Caco-2 (cell line): ENCODE data around the gene NARS2. TPM values are rescaled to one million over a fixed set of nuclear protein-coding genes. Genes with fewer than 3 reads are reported as not detected.
"Not testable (repeated sequence)": the region's sequence is repeated elsewhere in the genome, so short reads cannot be mapped to it uniquely, and the experiment has no call there.

Experiments
- BruUV-seq: library from RNA; stranded (reverse); fragments of 400-500 nt; replicated peaks from 2 replicates; lab custom pipeline; 2021; lab: Mats Ljungman, UMichigan
- CTCF ChIA-PET: fragments of 300-600 bp; sonication (Branson Sonifier 250); formaldehyde crosslinking; loops from one replicate; lab custom pipeline; 2022; ENCODE audit warnings: antibody characterized with exemption; lab: Charles Lee
- POLR2A ChIA-PET: fragments of 300-600 bp; sonication (Branson Sonifier 250); formaldehyde crosslinking; loops from one replicate; lab custom pipeline; 2022; ENCODE audit warnings: antibody characterized with exemption; lab: Charles Lee
- DNase-seq, 2 experiments: peaks; one replicate each; pipeline versions ENCODE4 v3.0.0 to v3.0.0-alpha.2; 2020 to 2022
- H3K27me3 ChIP-seq: replicated peaks from 2 replicates; pipeline ENCODE4 v1.6.0; 2011; ENCODE audit warnings: low read length; ENCODE audit not compliant: control insufficient read depth, insufficient read depth
- H3K36me3 ChIP-seq: 2 replicates; pipeline ENCODE4 v1.5.1; 2011; ENCODE audit warnings: low read length; ENCODE audit not compliant: control insufficient read depth, insufficient read depth
- H3K4me1 ChIP-seq: fragments of 250-450 bp; sonication (Bioruptor Pico); 2 replicates; pipeline ENCODE4 v1.5.1; 2020; ENCODE audit warnings: mild to moderate bottlenecking
- H3K4me3 ChIP-seq: 2 replicates; pipeline ENCODE4 v1.5.1; 2011; ENCODE audit warnings: low read depth, mild to moderate bottlenecking, control low read depth, low read length
- H3K9me3 ChIP-seq: fragments of 250-450 bp; sonication (Bioruptor Pico); 2 replicates; pipeline ENCODE4 v1.5.1; 2020; ENCODE audit warnings: mild to moderate bottlenecking, moderate library complexity
- H3K27ac Mint-ChIP-seq: one replicate; pipeline ENCODE4 v1.8.0; 2022; ENCODE audit warnings: mixed read lengths; ENCODE audit not compliant: unreplicated experiment
- H3K27me3 Mint-ChIP-seq: one replicate; pipeline ENCODE4 v1.8.0; 2022; ENCODE audit warnings: mixed read lengths; ENCODE audit not compliant: insufficient read depth, unreplicated experiment
- H3K36me3 Mint-ChIP-seq: one replicate; pipeline ENCODE4 v1.8.0; 2022; ENCODE audit warnings: mild to moderate bottlenecking, mixed read lengths; ENCODE audit not compliant: insufficient read depth, unreplicated experiment
- H3K4me1 Mint-ChIP-seq: one replicate; pipeline ENCODE4 v1.8.0; 2022; ENCODE audit warnings: low read depth, mixed read lengths; ENCODE audit not compliant: unreplicated experiment
- H3K4me3 Mint-ChIP-seq: one replicate; pipeline ENCODE4 v1.8.0; 2022; ENCODE audit warnings: mild to moderate bottlenecking, moderate library complexity, mixed read lengths; ENCODE audit not compliant: unreplicated experiment
- H3K9me3 Mint-ChIP-seq: one replicate; pipeline ENCODE4 v1.8.0; 2022; ENCODE audit warnings: mixed read lengths; ENCODE audit not compliant: unreplicated experiment
- intact Hi-C: fragments of 100-400 bp; cut with micrococcal nuclease; formaldehyde crosslinking; loops from one replicate; pipeline ENCODE4 v1.10.0; 2022; ENCODE audit not compliant: unreplicated experiment
- total RNA-seq: library from RNA; stranded (reverse); gene quantifications from 2 replicates; pipeline ENCODE4 v1.2.3, GENCODE V29; 2022
- TF ChIP-seq, protein P1 (sequence below), 2 experiments: fragments of 200-600 bp in 1 of 2; IDR thresholded peaks; 1 replicate in 1 of 2; 2 replicates in 1 of 2; pipeline versions ENCODE4 v1.5.1 to v1.8.0; 2011 to 2022; ENCODE audit warnings: antibody characterized with exemption in 1 of 2, control low read depth in 1 of 2, inconsistent platforms in 1 of 2, low read depth in 1 of 2, low read length in 1 of 2, mild to moderate bottlenecking in 1 of 2, moderate library complexity in 1 of 2; ENCODE audit not compliant: insufficient read depth in 1 of 2, severe bottlenecking in 1 of 2, unreplicated experiment in 1 of 2

The NARS2 gene
- total RNA-seq, 1 experiment from 2014 or later: 49.3 TPM

DNA sequence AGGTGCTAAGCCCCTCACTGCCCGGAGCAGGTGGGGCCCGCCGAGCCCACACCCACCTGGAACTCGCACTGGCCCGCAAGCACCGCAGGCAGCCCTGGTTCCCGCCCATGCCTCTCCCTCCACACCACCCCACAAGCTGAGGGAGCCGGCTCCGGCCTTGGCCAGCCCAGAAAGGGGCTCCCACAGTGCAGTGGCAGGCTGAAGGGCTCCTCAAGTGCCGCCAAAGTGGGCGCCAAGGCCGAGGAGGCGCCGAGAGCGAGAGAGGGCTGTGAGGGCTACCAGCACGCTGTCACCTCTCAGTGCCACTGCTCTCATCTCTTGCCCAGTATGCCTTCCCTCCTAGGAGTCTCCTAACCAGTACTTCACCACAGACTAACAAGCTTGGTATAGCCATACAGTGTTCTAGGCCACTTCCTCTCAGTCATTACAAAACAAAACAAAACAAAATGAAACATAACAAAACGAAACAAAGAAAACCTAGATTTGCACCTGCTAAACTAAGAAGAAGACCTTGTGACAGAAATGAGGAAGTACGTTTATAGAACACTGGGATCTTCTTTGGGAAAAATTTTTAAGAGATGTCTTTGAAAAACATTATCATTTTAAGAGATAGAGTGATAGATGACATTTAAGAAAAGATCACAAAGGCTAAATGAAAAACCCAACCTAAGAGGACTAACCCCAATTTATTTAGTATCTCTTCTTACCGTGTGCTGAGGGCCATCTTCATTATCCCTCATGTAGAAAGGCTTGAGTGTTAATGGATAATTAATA lies 109.3 kb downstream of the NARS2 start:
- H3K27ac Mint-ChIP-seq: no peak overlapping the region
- H3K4me1 ChIP-seq: no peaks in the 10 kb centered on the region
- BruUV-seq: no TSS peak
- H3K4me3 ChIP-seq: no peak overlapping the region
- ChIA-PET POLR2A (no interaction called here), CTCF (no interaction called here)
- no peaks in the 10 kb centered on the region for H3K9me3 ChIP-seq
- no peaks in the 10 kb centered on the region for H3K9me3 Mint-ChIP-seq
- intact Hi-C loops: no loop called here
- H3K36me3 ChIP-seq: peaks cover 7% of the 10 kb centered on the region
- DNase-seq: no peak
- no peaks in the 10 kb centered on the region for H3K27me3 ChIP-seq
- H3K4me1 Mint-ChIP-seq: no peaks in the 10 kb centered on the region
- no peaks in the 10 kb centered on the region for H3K27me3 Mint-ChIP-seq
- TF ChIP-seq, protein P1, sequence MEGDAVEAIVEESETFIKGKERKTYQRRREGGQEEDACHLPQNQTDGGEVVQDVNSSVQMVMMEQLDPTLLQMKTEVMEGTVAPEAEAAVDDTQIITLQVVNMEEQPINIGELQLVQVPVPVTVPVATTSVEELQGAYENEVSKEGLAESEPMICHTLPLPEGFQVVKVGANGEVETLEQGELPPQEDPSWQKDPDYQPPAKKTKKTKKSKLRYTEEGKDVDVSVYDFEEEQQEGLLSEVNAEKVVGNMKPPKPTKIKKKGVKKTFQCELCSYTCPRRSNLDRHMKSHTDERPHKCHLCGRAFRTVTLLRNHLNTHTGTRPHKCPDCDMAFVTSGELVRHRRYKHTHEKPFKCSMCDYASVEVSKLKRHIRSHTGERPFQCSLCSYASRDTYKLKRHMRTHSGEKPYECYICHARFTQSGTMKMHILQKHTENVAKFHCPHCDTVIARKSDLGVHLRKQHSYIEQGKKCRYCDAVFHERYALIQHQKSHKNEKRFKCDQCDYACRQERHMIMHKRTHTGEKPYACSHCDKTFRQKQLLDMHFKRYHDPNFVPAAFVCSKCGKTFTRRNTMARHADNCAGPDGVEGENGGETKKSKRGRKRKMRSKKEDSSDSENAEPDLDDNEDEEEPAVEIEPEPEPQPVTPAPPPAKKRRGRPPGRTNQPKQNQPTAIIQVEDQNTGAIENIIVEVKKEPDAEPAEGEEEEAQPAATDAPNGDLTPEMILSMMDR (IDR thresholded peaks at IDR 0.05; ENCODE audit: insufficient read depth in 1 of 2, low read depth in 1 of 2, low read length in 1 of 2, severe bottlenecking in 1 of 2, unreplicated experiment in 1 of 2): no peak
- H3K4me3 Mint-ChIP-seq: no peak overlapping the region
- peaks cover 34% of the 10 kb centered on the region for H3K36me3 Mint-ChIP-seq

DNA sequence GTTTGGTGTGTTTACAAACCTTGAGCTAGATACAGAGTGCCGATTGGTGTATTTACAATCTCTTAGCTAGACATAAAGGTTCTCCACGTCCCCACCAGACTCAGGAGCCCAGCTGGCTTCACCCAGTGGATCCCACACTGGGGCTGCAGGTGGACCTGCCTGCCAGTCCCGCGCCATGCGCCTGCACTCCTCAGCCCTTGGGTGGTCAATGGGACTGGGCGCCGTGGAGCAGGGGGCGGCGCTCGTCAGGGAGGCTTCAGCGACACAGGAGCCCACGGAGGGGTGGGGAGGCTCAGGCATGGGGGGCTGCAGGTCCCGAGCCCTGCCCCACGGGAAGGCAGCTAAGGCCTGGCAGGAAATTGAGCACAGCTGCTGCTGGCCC lies 109.9 kb downstream of the NARS2 start:
- H3K9me3 ChIP-seq, H3K9me3 Mint-ChIP-seq, intact Hi-C loops, H3K36me3 ChIP-seq, H3K4me1 ChIP-seq, H3K27me3 ChIP-seq, DNase-seq, H3K27ac Mint-ChIP-seq, H3K4me1 Mint-ChIP-seq, CTCF ChIA-PET, H3K4me3 Mint-ChIP-seq, H3K4me3 ChIP-seq, BruUV-seq, POLR2A ChIA-PET, H3K27me3 Mint-ChIP-seq: not testable (repeated sequence)
- H3K36me3 Mint-ChIP-seq: peaks cover 38% of the 10 kb centered on the region

DNA sequence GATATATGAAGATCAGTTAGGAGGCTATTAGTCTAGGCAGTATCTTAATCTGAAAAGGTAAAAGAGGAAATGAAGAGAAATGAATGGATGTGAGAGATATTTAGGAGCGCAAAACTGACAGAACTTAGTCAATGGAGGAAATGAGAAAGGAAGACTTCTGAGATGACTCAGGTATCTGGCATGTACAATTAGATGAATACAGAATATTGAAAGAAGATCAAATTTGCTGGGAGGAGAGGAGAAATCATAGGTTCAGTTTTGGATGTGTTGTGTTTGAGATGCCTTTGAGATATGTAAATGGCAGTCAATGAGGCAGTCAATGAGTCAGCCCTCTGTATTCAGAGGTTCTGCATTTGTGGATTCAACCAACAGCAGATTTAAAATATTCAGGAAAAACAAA lies 114.2 kb downstream of the NARS2 start:
- peaks cover 29% of the 10 kb centered on the region for H3K36me3 Mint-ChIP-seq
- TF ChIP-seq, protein P1 (IDR thresholded peaks at IDR 0.05; ENCODE audit: insufficient read depth in 1 of 2, low read depth in 1 of 2, low read length in 1 of 2, severe bottlenecking in 1 of 2, unreplicated experiment in 1 of 2): no peak
- no TSS peak for BruUV-seq

More for the DNA sequence above, 114.2 kb downstream of the NARS2 start:
- no peak for DNase-seq
- Histone ChIP-seq H3K4me1 (no peaks in the 10 kb centered on the region), H3K9me3 (no peaks in the 10 kb centered on the region), H3K36me3 (peaks cover 7% of the 10 kb centered on the region), H3K4me3 (no peak overlapping the region), H3K27me3 (no peaks in the 10 kb centered on the region)
- Mint-ChIP-seq H3K27me3 (no peaks in the 10 kb centered on the region), H3K27ac (no peak overlapping the region), H3K9me3 (no peaks in the 10 kb centered on the region), H3K4me1 (no peaks in the 10 kb centered on the region), H3K4me3 (no peak overlapping the region)
- ChIA-PET CTCF (no interaction called here), POLR2A (no interaction called here)
- intact Hi-C loops: no loop called here
